Hypothalamus (tissue), 51 donors: Measurements from ENCODE around the gene KRT86.
"Not testable (repeated sequence)": the region's sequence is repeated elsewhere in the genome, so short reads cannot be mapped to it uniquely, and the experiment has no call there.

Experiments used
- DNase-seq, 51 donors: peaks; one replicate each; lab custom pipeline; 2025; lab: John Stamatoyannopoulos, UW

KRT86 gene

DNA sequence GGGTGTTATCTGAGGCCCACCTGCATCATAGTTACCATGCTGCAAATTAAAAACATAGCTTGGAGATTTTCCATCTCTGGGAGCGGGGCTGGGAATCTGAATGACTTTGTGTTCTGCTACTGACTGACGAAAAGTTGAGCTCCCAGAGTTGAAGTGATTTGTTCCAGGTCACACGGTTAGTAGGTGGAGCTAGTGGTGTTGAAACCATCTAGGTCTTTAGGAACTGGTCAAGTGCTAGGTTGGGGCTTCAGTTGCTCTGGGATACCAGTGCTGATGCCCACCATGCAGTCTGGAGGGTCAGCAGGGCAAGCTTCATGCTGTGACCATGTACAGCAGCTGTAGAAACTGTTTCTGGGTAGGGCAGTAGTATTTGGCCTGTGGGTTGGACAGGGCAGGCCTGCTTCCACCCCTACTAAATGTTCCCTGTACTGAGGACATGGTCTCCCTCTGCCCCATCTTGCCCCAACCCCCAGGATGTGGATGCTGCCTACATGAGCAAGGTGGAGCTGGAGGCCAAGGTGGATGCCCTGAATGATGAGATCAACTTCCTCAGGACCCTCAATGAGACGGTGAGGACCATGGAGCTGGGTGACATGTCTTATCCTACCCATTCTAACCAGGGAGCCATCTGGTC, 36.1 kb upstream of the KRT86 start:
- no peak for DNase-seq

DNA sequence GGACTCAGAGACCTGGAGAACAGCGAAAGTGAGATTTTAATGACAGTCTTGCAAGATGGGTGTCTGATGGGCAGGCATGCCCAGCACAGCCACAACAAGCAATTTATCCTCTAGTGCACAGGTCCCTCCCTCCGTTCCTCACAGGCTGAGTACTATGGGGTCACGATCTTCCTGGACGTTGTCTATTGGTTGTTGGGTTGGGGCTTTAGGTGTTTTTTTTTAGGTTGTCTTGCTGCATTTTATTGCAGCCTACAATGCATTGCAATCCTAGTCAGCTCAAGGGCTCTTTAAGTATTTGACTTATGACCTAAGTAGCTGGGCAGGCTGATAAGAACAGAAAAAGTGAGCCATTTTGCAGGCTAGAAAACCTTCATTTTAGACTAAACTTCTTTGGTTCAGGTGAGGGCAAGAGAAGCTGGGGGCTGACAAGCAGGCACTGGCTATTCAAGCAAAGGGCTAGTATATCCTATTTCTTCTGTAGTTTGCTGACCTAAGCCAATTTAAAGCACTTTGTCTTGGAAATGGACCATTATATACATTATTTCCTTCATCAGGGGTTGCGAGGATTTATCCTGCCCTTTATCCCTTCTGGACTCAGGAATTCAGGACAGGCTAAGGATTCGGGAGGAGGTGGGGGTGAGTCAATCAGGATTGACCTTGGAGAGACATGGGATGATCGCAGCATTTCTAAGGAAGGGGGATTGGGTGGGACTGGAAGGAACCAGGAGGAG, 35.4 kb upstream of the KRT86 start:
- no peak for DNase-seq

- no peak for DNase-seq
Measured at GRCh38 chr12:52239767-52240166, 34.7 kb upstream of the KRT86 start.

DNA sequence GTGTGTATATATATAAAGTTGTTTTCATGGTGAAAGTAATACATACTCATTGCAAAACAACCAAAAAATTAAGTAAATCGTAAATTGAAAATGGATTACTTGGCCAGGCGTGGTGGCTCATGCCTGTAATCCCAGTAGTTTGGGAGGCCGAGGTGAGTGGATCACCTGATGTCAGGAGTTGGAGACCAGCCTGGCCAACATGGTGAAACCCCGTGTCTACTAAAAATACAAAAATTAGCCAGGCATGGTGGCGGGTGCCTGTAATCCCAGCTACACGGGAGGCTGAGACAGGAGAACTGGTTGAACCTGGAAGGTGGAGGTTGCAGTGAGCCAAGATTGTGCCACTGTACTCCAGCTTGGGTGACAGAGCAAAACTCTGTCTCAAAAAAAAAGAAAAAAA, 34.2 kb upstream of the KRT86 start:
- DNase-seq = not testable (repeated sequence)

DNA sequence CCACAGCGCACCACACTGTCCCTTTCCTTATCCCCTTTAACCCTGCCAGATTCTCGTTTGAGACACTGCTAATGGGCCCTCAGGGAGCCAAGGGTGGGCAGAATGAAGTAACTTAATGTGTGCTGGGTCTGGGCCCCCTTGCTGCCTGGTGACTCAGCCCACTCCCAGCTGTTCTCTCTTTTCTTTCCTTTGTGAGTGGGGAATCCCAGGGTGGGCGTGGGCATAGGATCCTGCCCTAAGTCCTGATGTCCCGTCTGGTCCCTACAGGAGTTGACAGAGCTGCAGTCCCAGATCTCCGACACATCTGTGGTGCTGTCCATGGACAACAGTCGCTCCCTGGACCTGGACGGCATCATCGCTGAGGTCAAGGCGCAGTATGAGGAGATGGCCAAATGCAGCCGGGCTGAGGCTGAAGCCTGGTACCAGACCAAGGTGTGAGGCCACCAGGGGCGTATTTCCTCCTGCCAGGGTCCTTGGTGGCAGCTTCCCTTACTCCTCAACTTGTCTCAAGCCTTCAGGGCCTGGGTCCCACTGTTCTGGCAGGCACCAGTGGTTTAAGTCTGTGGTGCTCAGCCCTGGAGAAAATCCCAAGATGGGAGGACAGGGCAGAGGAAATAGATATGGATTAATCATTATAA, 33.1 kb upstream of the KRT86 start:
- no peak for DNase-seq

GRCh38 chr12:52242442-52243258, 31.8 kb upstream of the KRT86 start:
- DNase-seq = no peak

DNA sequence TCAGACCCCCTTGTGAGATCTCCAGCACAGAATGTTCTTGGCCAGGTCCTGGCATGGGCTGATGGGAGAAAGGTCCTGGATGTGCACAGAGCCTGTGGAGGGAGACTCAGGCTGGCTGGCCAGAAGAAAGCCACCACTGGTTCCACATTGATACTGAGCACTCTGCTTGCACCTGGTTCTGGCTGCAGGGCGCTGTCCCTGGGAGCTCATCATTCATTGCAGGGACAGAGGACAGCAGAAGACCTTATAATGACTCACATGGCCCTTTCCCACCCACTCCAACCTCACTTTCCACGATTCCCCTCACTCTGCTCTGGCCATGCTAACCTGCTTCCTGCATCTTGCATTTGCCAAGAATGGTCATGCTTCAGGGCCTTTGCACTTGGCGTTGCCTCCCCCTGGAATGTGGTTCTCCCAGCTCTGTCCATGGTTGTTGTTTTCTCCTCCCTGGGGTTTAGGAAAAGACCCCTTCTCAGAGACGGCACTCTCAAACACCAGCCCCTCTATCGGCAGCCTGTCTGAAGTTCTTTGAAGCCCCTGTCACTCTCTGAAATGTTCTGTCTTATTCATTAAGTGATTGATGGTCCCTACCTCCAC, 31.1 kb upstream of the KRT86 start:
- DNase-seq = no peak

DNA sequence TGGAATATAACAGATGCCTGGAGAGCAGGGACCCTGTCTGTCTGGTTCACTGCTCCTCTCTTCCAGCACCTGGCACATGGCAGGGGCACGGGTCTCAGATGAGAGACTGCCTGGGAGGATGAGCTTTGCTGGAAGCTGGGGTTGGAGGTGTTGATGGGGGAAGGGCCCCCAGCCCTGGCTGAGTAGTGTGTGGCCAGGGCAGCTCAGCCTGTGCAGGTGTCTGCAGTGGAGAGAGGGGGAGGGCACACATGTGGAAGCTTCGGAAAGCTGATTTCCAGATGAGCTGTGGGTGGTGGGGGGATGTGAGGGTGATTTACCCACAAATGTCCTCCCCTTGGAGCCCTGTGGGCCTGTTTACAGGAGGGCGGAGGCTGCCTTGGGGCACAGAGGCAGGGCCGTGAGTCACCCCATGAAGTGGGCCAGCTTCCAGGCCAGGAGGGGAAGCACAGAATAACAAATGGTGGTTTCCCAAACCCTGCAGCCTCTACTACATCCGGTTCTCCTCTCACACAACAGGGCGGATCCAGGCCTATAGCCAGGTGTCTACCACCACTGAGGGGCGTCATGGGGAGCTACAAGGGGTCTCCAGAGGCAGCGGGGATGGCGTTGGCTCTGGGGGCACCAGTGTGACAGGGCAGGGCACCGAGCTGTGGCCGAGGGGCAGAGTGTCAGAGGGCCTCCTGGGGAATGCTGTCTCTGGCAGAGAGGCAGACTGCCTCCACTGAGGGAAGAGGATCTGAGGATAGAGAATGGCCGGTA, 30.4 kb upstream of the KRT86 start:
- peak in 9 of 51 donors; percentile 10 to 59 (median 25) for DNase-seq

DNA sequence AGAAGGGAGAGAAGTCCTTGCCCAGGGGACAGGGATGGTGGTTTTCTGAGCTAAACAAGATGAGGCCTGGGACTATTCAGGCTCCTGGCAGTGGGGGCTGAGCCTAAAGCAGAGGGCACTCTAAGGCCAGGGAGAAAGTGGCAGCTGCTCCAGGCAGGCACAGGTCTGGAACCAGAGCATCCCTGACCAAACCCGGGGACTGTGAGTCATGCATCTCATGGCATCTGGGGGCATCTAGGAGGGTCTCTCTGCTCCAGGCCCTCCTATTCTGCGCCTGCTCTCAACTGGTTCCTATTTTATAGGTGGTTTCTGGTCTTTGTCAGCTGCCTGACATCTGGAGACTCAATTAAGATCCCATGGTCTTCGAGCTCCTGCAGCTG, 29.8 kb upstream of the KRT86 start:
- DNase-seq = no peak

GRCh38 chr12:52245259-52245961, 29.0 kb upstream of the KRT86 start:
- DNase-seq = no peak

- DNase-seq = no peak
Measured at GRCh38 chr12:52245962-52246569, 28.4 kb upstream of the KRT86 start.

GRCh38 chr12:52246720-52247621, 27.5 kb upstream of the KRT86 start:
- peak in 1 of 51 donors; percentile 22 for DNase-seq

- no peak for DNase-seq
Measured at GRCh38 chr12:52247622-52248540, 26.6 kb upstream of the KRT86 start.

DNA sequence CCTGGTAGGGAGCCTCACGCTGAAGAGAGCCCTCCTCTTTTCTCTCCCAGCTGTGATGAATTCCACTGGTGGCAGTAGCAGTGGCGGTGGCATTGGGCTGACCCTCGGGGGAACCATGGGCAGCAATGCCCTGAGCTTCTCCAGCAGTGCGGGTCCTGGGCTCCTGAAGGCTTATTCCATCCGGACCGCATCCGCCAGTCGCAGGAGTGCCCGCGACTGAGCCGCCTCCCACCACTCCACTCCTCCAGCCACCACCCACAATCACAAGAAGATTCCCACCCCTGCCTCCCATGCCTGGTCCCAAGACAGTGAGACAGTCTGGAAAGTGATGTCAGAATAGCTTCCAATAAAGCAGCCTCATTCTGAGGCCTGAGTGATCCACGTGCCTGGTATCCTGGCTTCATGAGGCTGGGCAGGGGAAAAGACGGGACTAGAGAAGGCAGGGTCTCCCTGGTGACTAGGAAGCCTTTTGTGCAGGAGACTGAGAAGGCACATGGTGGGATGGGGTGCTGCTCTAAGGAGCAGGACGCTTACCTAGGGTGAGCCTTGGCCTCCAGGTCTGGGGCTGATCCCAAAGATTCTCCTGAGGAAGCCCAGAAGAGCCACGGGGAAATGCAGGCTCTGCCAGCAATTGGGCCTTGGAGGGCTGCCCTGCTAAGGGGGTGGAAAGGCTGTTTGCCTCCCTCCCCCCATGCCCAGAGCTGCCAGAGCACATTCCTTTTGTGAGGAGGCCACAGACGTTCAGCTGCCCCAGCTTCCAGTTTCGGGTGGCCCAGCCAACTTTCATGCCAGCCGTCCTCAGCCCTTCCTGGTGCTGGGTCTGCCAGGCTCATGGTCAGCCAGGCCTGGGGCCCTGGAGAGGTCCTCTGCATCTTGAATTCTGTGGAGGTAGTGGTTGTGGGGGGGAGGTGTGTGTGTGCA, 25.6 kb upstream of the KRT86 start:
- peak in 36 of 51 donors; percentile 10 to 79 (median 52) for DNase-seq

- DNase-seq = no peak
Measured at GRCh38 chr12:52249511-52250047, 24.9 kb upstream of the KRT86 start.
